Measurements from ENCODE around the gene NDUFS2.

Gene NDUFS2

GRCh38 chr1:161225178-161225533 is 23.0 kb downstream of the NDUFS2 start:
- TF ChIP-seq EP300 (IDR thresholded peaks at IDR 0.05; ENCODE audit: borderline replicate concordance) = no peak
- TF ChIP-seq EGR1 (IDR thresholded peaks at IDR 0.05) = no peak
- no peak for TF ChIP-seq NFIC (IDR thresholded peaks at IDR 0.05)
- TF ChIP-seq CEBPB (IDR thresholded peaks at IDR 0.05) = no peak
- no peak for TF ChIP-seq TCF12 (IDR thresholded peaks at IDR 0.05; ENCODE audit: low read depth)
- no peak for TF ChIP-seq TEAD4 (IDR thresholded peaks at IDR 0.05)
- TF ChIP-seq RAD21 (IDR thresholded peaks at IDR 0.05; ENCODE audit: low read depth) = no peak
- TF ChIP-seq REST (IDR thresholded peaks at IDR 0.05; ENCODE audit: low read depth) = no peak
- TF ChIP-seq TAF1 (IDR thresholded peaks at IDR 0.05; ENCODE audit: low read depth) = no peak
- TF ChIP-seq USF1 (IDR thresholded peaks at IDR 0.05) = no peak
- TF ChIP-seq YY1 (IDR thresholded peaks at IDR 0.05; ENCODE audit: low read depth) = no peak
- TF ChIP-seq ZBTB7A (IDR thresholded peaks at IDR 0.05; ENCODE audit: low read depth) = no peak

- peak; percentile 23; the same call in 1 of the 2 replicates for TF ChIP-seq RAD21 (IDR thresholded peaks at IDR 0.05; ENCODE audit: low read depth)
- peak; percentile 93; the same call in 1 of the 2 replicates for TF ChIP-seq EGR1 (IDR thresholded peaks at IDR 0.05)
- no peak for TF ChIP-seq EP300 (IDR thresholded peaks at IDR 0.05; ENCODE audit: borderline replicate concordance)
- TF ChIP-seq TEAD4 (IDR thresholded peaks at IDR 0.05) = peak; percentile 49
- TF ChIP-seq TCF12 (IDR thresholded peaks at IDR 0.05; ENCODE audit: low read depth) = no peak
- TF ChIP-seq TAF1 (IDR thresholded peaks at IDR 0.05; ENCODE audit: low read depth) = peak; percentile 89
- peak; percentile 100 for TF ChIP-seq YY1 (IDR thresholded peaks at IDR 0.05; ENCODE audit: low read depth)
Measured at GRCh38 chr1:161225534-161226319, 23.6 kb downstream of the NDUFS2 start, which contains the start of gene TOMM40L. TOMM40L (plus strand) TSS chr1:161226060; CDS start chr1:161226490, 430 bp downstream.

- no peak for TF ChIP-seq REST (IDR thresholded peaks at IDR 0.05; ENCODE audit: low read depth)
- no peak for TF ChIP-seq EP300 (IDR thresholded peaks at IDR 0.05; ENCODE audit: borderline replicate concordance)
- TF ChIP-seq MAX (IDR thresholded peaks at IDR 0.05) = no peak
- TF ChIP-seq CEBPB (IDR thresholded peaks at IDR 0.05) = no peak
- no peak for TF ChIP-seq TEAD4 (IDR thresholded peaks at IDR 0.05)
- TF ChIP-seq YY1 (IDR thresholded peaks at IDR 0.05; ENCODE audit: low read depth) = no peak
- TF ChIP-seq EGR1 (IDR thresholded peaks at IDR 0.05) = no peak
- no peak for TF ChIP-seq TAF1 (IDR thresholded peaks at IDR 0.05; ENCODE audit: low read depth)
- TF ChIP-seq RAD21 (IDR thresholded peaks at IDR 0.05; ENCODE audit: low read depth) = no peak
- TF ChIP-seq NFIC (IDR thresholded peaks at IDR 0.05) = no peak
- TF ChIP-seq ZBTB7A (IDR thresholded peaks at IDR 0.05; ENCODE audit: low read depth) = no peak
- no peak for TF ChIP-seq USF1 (IDR thresholded peaks at IDR 0.05)
Measured at GRCh38 chr1:161226320-161226711, 24.1 kb downstream of the NDUFS2 start.

GRCh38 chr1:161226759-161227158 is 24.6 kb downstream of the NDUFS2 start:
- TF ChIP-seq USF1 (IDR thresholded peaks at IDR 0.05) (no peak), REST (IDR thresholded peaks at IDR 0.05; ENCODE audit: low read depth) (no peak), TCF12 (IDR thresholded peaks at IDR 0.05; ENCODE audit: low read depth) (no peak), EP300 (IDR thresholded peaks at IDR 0.05; ENCODE audit: borderline replicate concordance) (no peak), YY1 (IDR thresholded peaks at IDR 0.05; ENCODE audit: low read depth) (no peak), TEAD4 (IDR thresholded peaks at IDR 0.05) (no peak), ZBTB7A (IDR thresholded peaks at IDR 0.05; ENCODE audit: low read depth) (no peak), NFIC (IDR thresholded peaks at IDR 0.05) (no peak), CEBPB (IDR thresholded peaks at IDR 0.05) (no peak)

All from Ishikawa (cell line).